Measurements from ENCODE around the gene DAB1. TPM values are rescaled to one million over a fixed set of nuclear protein-coding genes. Genes with fewer than 3 reads are reported as not detected.

The DAB1 gene
- total RNA-seq, 1 donor from 2014 or later: 19.1 TPM

DNA sequence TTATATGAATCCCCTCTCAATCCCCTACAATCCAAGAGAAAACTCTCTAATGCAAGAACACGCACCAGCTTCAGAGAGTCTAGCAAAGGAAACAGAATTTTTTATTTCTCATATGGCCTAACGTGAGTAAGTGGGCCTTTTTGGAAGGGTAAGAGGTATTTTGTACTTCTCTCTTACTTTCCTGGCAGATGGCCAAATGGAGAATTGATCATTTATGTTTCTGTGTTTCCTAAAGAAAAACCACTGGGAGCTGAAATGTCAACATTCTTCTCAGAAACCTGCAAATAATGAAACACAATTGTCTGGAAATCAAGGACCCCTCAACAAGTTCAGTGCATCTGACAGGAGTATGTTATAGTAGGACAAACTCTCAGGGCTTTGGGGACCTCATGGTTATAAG lies 281.7 kb downstream of the DAB1 start:
- Mint-ChIP-seq H3K9me3 (ENCODE audit: unreplicated experiment) (no peaks in the 10 kb centered on the region), H3K27me3 (ENCODE audit: unreplicated experiment) (peaks cover 2% of the 10 kb centered on the region), H3K27ac (ENCODE audit: unreplicated experiment) (no peak overlapping the region), H3K4me3 (ENCODE audit: unreplicated experiment) (no peak overlapping the region), H3K36me3 (ENCODE audit: low read depth, unreplicated experiment) (no peaks in the 10 kb centered on the region), H3K4me1 (ENCODE audit: unreplicated experiment) (peaks cover 8% of the 10 kb centered on the region)
- no peak for DNase-seq (ENCODE audit: low spot score)
- TF ChIP-seq, protein P1, sequence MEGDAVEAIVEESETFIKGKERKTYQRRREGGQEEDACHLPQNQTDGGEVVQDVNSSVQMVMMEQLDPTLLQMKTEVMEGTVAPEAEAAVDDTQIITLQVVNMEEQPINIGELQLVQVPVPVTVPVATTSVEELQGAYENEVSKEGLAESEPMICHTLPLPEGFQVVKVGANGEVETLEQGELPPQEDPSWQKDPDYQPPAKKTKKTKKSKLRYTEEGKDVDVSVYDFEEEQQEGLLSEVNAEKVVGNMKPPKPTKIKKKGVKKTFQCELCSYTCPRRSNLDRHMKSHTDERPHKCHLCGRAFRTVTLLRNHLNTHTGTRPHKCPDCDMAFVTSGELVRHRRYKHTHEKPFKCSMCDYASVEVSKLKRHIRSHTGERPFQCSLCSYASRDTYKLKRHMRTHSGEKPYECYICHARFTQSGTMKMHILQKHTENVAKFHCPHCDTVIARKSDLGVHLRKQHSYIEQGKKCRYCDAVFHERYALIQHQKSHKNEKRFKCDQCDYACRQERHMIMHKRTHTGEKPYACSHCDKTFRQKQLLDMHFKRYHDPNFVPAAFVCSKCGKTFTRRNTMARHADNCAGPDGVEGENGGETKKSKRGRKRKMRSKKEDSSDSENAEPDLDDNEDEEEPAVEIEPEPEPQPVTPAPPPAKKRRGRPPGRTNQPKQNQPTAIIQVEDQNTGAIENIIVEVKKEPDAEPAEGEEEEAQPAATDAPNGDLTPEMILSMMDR (IDR thresholded peaks at IDR 0.05; ENCODE audit: unreplicated experiment): no peak

DNA sequence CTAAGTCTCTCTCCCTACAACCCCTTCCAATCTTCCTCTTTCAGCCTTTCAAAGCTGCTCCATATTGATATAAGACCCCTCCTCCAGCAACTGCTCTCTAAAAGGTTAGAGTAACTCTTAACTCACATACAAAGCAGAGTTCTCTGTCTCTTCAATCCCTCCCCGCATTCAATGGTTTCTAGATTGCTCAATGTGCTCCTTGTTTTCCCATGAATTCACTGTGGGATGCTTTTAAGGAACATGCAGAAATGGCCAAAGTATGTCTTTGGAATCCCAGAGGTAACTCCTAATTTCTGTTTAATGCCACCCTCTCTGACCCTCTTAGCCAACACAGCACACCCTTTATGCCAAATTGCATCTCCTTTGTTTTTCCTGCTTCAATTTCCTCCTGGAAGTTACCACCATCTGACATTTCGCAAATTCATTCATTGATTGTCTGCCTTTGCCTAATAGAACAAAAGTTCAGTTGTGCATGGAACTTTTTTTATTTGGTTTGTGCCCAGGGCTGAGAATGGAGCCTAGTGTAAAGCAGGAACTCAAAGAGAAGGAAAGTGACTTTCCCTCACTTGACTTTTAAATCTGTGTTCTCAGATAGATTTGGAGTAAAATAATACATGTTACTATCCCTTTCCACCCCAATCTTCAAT lies 285.3 kb downstream of the DAB1 start:
- peaks cover 8% of the 10 kb centered on the region for H3K4me1 Mint-ChIP-seq (ENCODE audit: unreplicated experiment)
- H3K27ac Mint-ChIP-seq (ENCODE audit: unreplicated experiment): no peak overlapping the region
- peaks cover 2% of the 10 kb centered on the region for H3K27me3 Mint-ChIP-seq (ENCODE audit: unreplicated experiment)
- no peak for DNase-seq (ENCODE audit: low spot score)
- TF ChIP-seq, protein P1 (IDR thresholded peaks at IDR 0.05; ENCODE audit: unreplicated experiment): no peak
- no peaks in the 10 kb centered on the region for H3K9me3 Mint-ChIP-seq (ENCODE audit: unreplicated experiment)
- H3K36me3 Mint-ChIP-seq (ENCODE audit: low read depth, unreplicated experiment): no peaks in the 10 kb centered on the region
- H3K4me3 Mint-ChIP-seq (ENCODE audit: unreplicated experiment): no peak overlapping the region

DNA sequence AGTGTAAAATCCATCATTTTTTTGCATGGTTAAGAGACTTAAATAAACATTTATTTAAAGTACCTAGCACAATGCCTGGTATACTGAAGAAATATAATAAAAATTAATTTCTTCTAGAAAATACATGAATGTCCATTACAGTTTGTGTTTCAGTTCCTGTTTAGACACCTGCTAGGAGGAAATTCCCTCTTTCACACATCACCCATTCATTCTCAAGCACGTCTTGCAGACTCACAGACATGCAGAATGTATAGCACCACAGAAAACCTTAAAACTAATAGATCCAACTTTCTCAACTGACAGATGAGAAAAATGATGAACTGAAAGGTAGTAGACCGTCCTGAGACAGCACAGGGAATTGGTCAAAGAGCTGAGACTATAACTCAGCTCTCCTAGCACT lies 285.9 kb downstream of the DAB1 start:
- peaks cover 2% of the 10 kb centered on the region for H3K27me3 Mint-ChIP-seq (ENCODE audit: unreplicated experiment)
- no peaks in the 10 kb centered on the region for H3K9me3 Mint-ChIP-seq (ENCODE audit: unreplicated experiment)
- TF ChIP-seq, protein P1 (IDR thresholded peaks at IDR 0.05; ENCODE audit: unreplicated experiment): no peak
- H3K27ac Mint-ChIP-seq (ENCODE audit: unreplicated experiment): no peak overlapping the region
- H3K4me1 Mint-ChIP-seq (ENCODE audit: unreplicated experiment): peaks cover 8% of the 10 kb centered on the region
- no peak overlapping the region for H3K4me3 Mint-ChIP-seq (ENCODE audit: unreplicated experiment)
- no peak for DNase-seq (ENCODE audit: low spot score)
- no peaks in the 10 kb centered on the region for H3K36me3 Mint-ChIP-seq (ENCODE audit: low read depth, unreplicated experiment)

DNA sequence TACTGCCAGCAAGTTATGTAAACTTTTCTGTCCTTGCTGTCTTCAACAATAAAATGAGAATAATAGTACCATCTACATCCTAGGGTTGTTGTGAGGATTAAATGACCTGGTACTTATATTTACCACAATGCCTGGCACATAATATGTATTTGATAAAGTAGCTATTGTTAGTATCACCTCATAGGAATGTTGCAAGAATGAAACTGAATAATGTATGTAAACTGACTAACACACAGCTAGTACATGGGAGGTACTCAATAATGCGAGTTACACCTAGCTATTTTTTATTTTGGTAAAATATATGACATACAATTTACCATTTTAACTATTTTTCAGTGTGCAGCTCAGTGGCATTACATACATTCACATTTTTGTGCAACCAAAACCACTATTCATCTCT lies 289.1 kb downstream of the DAB1 start:
- Mint-ChIP-seq H3K36me3 (ENCODE audit: low read depth, unreplicated experiment) (no peaks in the 10 kb centered on the region), H3K4me3 (ENCODE audit: unreplicated experiment) (no peak overlapping the region), H3K4me1 (ENCODE audit: unreplicated experiment) (peaks cover 8% of the 10 kb centered on the region), H3K27me3 (ENCODE audit: unreplicated experiment) (no peaks in the 10 kb centered on the region), H3K27ac (ENCODE audit: unreplicated experiment) (no peak overlapping the region), H3K9me3 (ENCODE audit: unreplicated experiment) (no peaks in the 10 kb centered on the region)
- DNase-seq (ENCODE audit: low spot score): no peak
- TF ChIP-seq, protein P1 (IDR thresholded peaks at IDR 0.05; ENCODE audit: unreplicated experiment): no peak

DNA sequence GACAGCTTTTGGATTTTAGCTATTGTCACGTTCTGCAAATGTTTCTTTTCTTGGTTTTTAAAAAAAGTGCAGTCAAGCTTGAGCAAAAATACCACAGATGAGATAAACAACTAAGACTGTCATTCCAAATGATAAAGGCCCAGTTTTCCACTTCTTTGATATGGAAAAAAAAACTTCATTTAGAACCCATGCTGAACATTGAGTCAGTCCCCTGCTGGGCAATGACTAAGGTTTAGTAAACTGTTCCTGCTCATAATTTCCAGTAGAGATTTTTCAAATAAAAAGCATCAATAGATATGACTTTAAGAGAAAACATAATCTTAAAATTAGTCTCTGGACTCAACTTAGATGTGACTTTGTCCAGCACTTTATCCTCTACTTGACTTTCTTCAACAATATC lies 290.2 kb downstream of the DAB1 start:
- TF ChIP-seq, protein P1 (IDR thresholded peaks at IDR 0.05; ENCODE audit: unreplicated experiment): no peak
- H3K27ac Mint-ChIP-seq (ENCODE audit: unreplicated experiment): no peak overlapping the region
- H3K4me1 Mint-ChIP-seq (ENCODE audit: unreplicated experiment): peaks cover 4% of the 10 kb centered on the region
- no peak for DNase-seq (ENCODE audit: low spot score)
- no peaks in the 10 kb centered on the region for H3K36me3 Mint-ChIP-seq (ENCODE audit: low read depth, unreplicated experiment)
- H3K9me3 Mint-ChIP-seq (ENCODE audit: unreplicated experiment): no peaks in the 10 kb centered on the region
- H3K27me3 Mint-ChIP-seq (ENCODE audit: unreplicated experiment): no peaks in the 10 kb centered on the region
- no peak overlapping the region for H3K4me3 Mint-ChIP-seq (ENCODE audit: unreplicated experiment)

Data from endothelial cell (in vitro differentiated cells).